ENCODE results near the gene CHRNB1. TPM values are rescaled to one million over a fixed set of nuclear protein-coding genes. Genes with fewer than 3 reads are reported as not detected.

The CHRNB1 gene
- total and polyA plus RNA-seq, 9 donors = 52.8 to 80.8 (median 69.6) TPM

- Histone ChIP-seq H3K36me3 (ENCODE audit: control insufficient read depth, insufficient read depth, low read length) (no peaks in the 10 kb centered on the region), H3K9me3 (replicated peaks; ENCODE audit: control insufficient read depth, low read depth, low read length) (no peaks in the 10 kb centered on the region), H3K27ac (ENCODE audit: low read length) (peak overlapping the region; percentile 45), H3K27me3 (ENCODE audit: control insufficient read depth, insufficient read depth, low read length) (peaks cover 67% of the 10 kb centered on the region), H3K4me3 (ENCODE audit: low read length) (peak overlapping the region; percentile 26), H3K4me1 (ENCODE audit: control insufficient read depth, insufficient read depth, low read length) (peaks cover 55% of the 10 kb centered on the region)
- peak; percentile 84 for DNase-seq
- under 1% methylated on average over 90 of the region's 92 CpGs for WGBS (ENCODE audit: insufficient coverage)
These were observed 8.1 kb upstream of the CHRNB1 start for GRCh38 chr17:7436556-7437368.

- H3K36me3 ChIP-seq (ENCODE audit: control insufficient read depth, insufficient read depth, low read length) = no peaks in the 10 kb centered on the region
- 12% methylated on average over 24 of the region's 31 CpGs for WGBS (ENCODE audit: insufficient coverage)
These were observed 7.4 kb upstream of the CHRNB1 start for GRCh38 chr17:7437369-7437863.

GRCh38 chr17:7437950-7438614 is 6.8 kb upstream of the CHRNB1 start:
- Histone ChIP-seq H3K27ac (ENCODE audit: low read length) (no peak overlapping the region), H3K9me3 (replicated peaks; ENCODE audit: control insufficient read depth, low read depth, low read length) (no peaks in the 10 kb centered on the region), H3K36me3 (ENCODE audit: control insufficient read depth, insufficient read depth, low read length) (no peaks in the 10 kb centered on the region), H3K4me1 (ENCODE audit: control insufficient read depth, insufficient read depth, low read length) (peaks cover 62% of the 10 kb centered on the region), H3K4me3 (ENCODE audit: low read length) (peak overlapping the region; percentile 34), H3K27me3 (ENCODE audit: control insufficient read depth, insufficient read depth, low read length) (peaks cover 71% of the 10 kb centered on the region)
- WGBS (ENCODE audit: insufficient coverage) = 9% methylated on average over 48 of the region's 48 CpGs
- DNase-seq = peak; percentile 68

More at GRCh38 chr17:7437369-7437863, 7.4 kb upstream of the CHRNB1 start:
- Histone ChIP-seq H3K4me1 (ENCODE audit: control insufficient read depth, insufficient read depth, low read length) (peaks cover 55% of the 10 kb centered on the region), H3K27ac (ENCODE audit: low read length) (no peak overlapping the region), H3K9me3 (replicated peaks; ENCODE audit: control insufficient read depth, low read depth, low read length) (no peaks in the 10 kb centered on the region), H3K4me3 (ENCODE audit: low read length) (peak overlapping the region; percentile 26), H3K27me3 (ENCODE audit: control insufficient read depth, insufficient read depth, low read length) (peaks cover 69% of the 10 kb centered on the region)
- DNase-seq = no peak

GRCh38 chr17:7438656-7439460 is 6.0 kb upstream of the CHRNB1 start:
- Histone ChIP-seq H3K27ac (ENCODE audit: low read length) (no peak overlapping the region), H3K9me3 (replicated peaks; ENCODE audit: control insufficient read depth, low read depth, low read length) (no peaks in the 10 kb centered on the region), H3K27me3 (ENCODE audit: control insufficient read depth, insufficient read depth, low read length) (peaks cover 71% of the 10 kb centered on the region), H3K36me3 (ENCODE audit: control insufficient read depth, insufficient read depth, low read length) (no peaks in the 10 kb centered on the region), H3K4me3 (ENCODE audit: low read length) (no peak overlapping the region), H3K4me1 (ENCODE audit: control insufficient read depth, insufficient read depth, low read length) (peaks cover 70% of the 10 kb centered on the region)
- DNase-seq = no peak
- 33% methylated on average over 7 of the region's 11 CpGs for WGBS (ENCODE audit: insufficient coverage)

GRCh38 chr17:7439462-7440112 is 5.3 kb upstream of the CHRNB1 start, which contains the start of gene FGF11:
TSS of gene FGF11 (plus strand) at chr17:7439512. CDS start at chr17:7439621, 109 bp downstream.
- peaks cover 74% of the 10 kb centered on the region for H3K27me3 ChIP-seq (ENCODE audit: control insufficient read depth, insufficient read depth, low read length)
- no peak within 1 kb of the TSS for H3K27ac ChIP-seq (ENCODE audit: low read length)
- DNase-seq = no peak
- peaks cover 76% of the 10 kb centered on the region for H3K4me1 ChIP-seq (ENCODE audit: control insufficient read depth, insufficient read depth, low read length)
- peak within 1 kb of the TSS; percentile 46 for H3K4me3 ChIP-seq (ENCODE audit: low read length)
- no peaks in the 10 kb centered on the region for H3K9me3 ChIP-seq (replicated peaks; ENCODE audit: control insufficient read depth, low read depth, low read length)
- no peaks in the 10 kb centered on the region for H3K36me3 ChIP-seq (ENCODE audit: control insufficient read depth, insufficient read depth, low read length)
- WGBS (ENCODE audit: insufficient coverage) = under 1% methylated on average over 47 of the region's 50 CpGs

GRCh38 chr17:7440113-7440833 is 4.6 kb upstream of the CHRNB1 start:
- WGBS (ENCODE audit: insufficient coverage) = 1% methylated on average over 38 of the region's 46 CpGs
- Histone ChIP-seq H3K27ac (ENCODE audit: low read length) (peak overlapping the region; percentile 48), H3K9me3 (replicated peaks; ENCODE audit: control insufficient read depth, low read depth, low read length) (no peaks in the 10 kb centered on the region), H3K4me1 (ENCODE audit: control insufficient read depth, insufficient read depth, low read length) (peaks cover 81% of the 10 kb centered on the region), H3K36me3 (ENCODE audit: control insufficient read depth, insufficient read depth, low read length) (no peaks in the 10 kb centered on the region), H3K27me3 (ENCODE audit: control insufficient read depth, insufficient read depth, low read length) (peaks cover 74% of the 10 kb centered on the region), H3K4me3 (ENCODE audit: low read length) (peak overlapping the region; percentile 46)
- peak; percentile 67 for DNase-seq

- Histone ChIP-seq H3K9me3 (replicated peaks; ENCODE audit: control insufficient read depth, low read depth, low read length) (no peaks in the 10 kb centered on the region), H3K36me3 (ENCODE audit: control insufficient read depth, insufficient read depth, low read length) (no peaks in the 10 kb centered on the region), H3K4me3 (ENCODE audit: low read length) (peak overlapping the region; percentile 46), H3K4me1 (ENCODE audit: control insufficient read depth, insufficient read depth, low read length) (peaks cover 81% of the 10 kb centered on the region), H3K27ac (ENCODE audit: low read length) (peak overlapping the region; percentile 48), H3K27me3 (ENCODE audit: control insufficient read depth, insufficient read depth, low read length) (peaks cover 74% of the 10 kb centered on the region)
- DNase-seq = peak; percentile 67
- 2% methylated on average over 9 of the region's 12 CpGs for WGBS (ENCODE audit: insufficient coverage)
These were observed 4.0 kb upstream of the CHRNB1 start for GRCh38 chr17:7440834-7441195.

GRCh38 chr17:7441266-7441665 is 3.6 kb upstream of the CHRNB1 start:
- WGBS (ENCODE audit: insufficient coverage) = 20% methylated on average over 1 of the region's 7 CpGs
- H3K27ac ChIP-seq (ENCODE audit: low read length) = no peak overlapping the region
- H3K27me3 ChIP-seq (ENCODE audit: control insufficient read depth, insufficient read depth, low read length) = peaks cover 74% of the 10 kb centered on the region
- H3K9me3 ChIP-seq (replicated peaks; ENCODE audit: control insufficient read depth, low read depth, low read length) = no peaks in the 10 kb centered on the region
- H3K4me3 ChIP-seq (ENCODE audit: low read length) = no peak overlapping the region
- H3K36me3 ChIP-seq (ENCODE audit: control insufficient read depth, insufficient read depth, low read length) = no peaks in the 10 kb centered on the region
- no peak for DNase-seq
- peaks cover 81% of the 10 kb centered on the region for H3K4me1 ChIP-seq (ENCODE audit: control insufficient read depth, insufficient read depth, low read length)

GRCh38 chr17:7442142-7442541 is 2.7 kb upstream of the CHRNB1 start:
- H3K27ac ChIP-seq (ENCODE audit: low read length) = no peak overlapping the region
- H3K27me3 ChIP-seq (ENCODE audit: control insufficient read depth, insufficient read depth, low read length) = peaks cover 76% of the 10 kb centered on the region
- no peak for DNase-seq
- no peaks in the 10 kb centered on the region for H3K9me3 ChIP-seq (replicated peaks; ENCODE audit: control insufficient read depth, low read depth, low read length)
- H3K36me3 ChIP-seq (ENCODE audit: control insufficient read depth, insufficient read depth, low read length) = peaks cover 3% of the 10 kb centered on the region
- H3K4me3 ChIP-seq (ENCODE audit: low read length) = no peak overlapping the region
- 88% methylated on average over 2 of the region's 2 CpGs for WGBS (ENCODE audit: insufficient coverage)
- peaks cover 82% of the 10 kb centered on the region for H3K4me1 ChIP-seq (ENCODE audit: control insufficient read depth, insufficient read depth, low read length)
